Fibroblast of peridontal ligament (primary cell): Measurements from ENCODE around the gene CHSY3.

ENCODE experiments used
- DNase-seq: peaks from one replicate; pipeline ENCODE4 v3.0.0-alpha.2; 2010; ENCODE audit errors: extremely low read depth

CHSY3 gene

GRCh38 chr5:129904102-129904666, at the start of gene CHSY3:
Gene CHSY3, plus strand, starts transcription at chr5:129904465.
- DNase-seq = peak; percentile 72

DNA sequence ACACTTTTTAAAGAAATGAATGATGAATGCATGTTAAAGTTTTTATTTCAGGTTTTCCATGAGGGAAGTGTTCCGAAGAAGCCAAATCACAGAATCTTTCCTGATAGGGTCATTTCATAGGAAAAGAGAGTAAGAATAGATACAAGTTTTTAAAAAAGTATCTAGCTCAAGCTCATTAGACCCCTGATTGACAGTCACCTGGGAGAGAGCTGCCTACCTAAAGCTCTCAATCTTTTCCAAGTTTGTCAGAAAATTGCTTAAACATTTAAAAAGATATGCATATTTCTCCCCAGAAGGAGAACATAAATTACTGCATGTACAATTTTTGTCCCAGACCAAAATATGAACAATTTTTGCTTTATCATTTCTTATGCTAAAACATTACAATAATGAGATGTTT, 47.9 kb upstream of the CHSY3 start:
- DNase-seq = no peak

DNA sequence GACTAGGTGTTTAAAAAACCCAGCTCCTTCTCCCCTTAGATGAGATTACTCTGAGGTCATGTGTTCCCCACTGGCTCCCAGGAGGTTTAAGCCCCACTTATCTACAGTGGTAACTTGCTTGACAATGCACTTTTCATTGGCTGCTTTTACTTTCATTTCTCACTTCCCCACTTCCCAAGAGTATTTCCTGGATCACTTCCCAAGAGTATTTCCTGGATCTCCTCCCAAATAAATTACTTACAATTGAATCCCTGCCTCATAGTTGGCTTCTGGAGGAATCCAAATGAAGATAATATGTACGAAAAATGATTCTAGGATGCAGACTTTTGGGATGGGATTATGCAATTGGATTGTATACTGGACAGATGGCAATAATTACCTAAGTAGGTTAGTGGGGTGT, 47.1 kb upstream of the CHSY3 start:
- peak; percentile 86 for DNase-seq

DNA sequence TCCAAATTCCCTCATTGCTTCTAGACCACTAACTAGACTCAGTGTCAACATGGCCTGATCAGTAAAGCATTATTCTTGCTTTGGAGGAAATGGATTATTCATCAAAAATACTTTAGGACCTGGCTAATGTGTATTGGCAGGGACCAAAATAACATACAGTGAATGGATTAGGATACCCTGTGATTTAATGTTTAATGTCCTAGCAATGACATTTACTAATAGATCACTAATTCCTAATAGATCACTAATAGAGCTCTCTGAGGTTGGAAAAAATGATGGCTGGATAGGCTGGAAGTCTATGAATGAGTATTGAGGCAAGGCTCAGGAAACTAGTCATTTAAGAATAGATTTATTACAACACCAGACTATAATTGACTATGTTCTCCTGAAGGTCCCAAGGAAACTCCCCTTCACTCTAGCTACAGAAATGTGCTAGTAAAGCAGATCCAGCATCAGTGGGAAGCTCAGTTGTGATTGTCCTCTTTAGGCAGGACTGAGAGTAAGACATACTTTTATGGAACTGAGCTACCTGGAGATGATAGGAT, 46.1 kb upstream of the CHSY3 start:
- DNase-seq = no peak

DNA sequence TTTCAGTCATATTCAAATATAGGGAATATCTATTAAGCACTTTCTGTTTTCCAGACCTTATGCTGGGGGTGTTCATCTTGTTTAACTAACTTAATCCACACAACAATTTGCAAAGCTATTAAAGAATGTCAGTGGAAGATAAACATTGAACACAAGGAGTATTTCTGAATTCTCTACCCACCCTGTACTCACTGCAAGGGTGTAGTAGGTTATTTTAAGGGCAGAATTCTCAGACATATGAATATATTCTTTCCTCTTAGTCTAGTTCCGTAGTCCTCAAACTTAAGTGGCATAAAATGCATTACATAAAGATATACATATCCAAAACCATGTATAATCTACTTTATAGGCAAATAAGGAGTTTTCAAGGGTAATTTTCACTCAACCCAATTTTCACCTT, 19.9 kb upstream of the CHSY3 start:
- no peak for DNase-seq

GRCh38 chr5:129899454-129899853, 4.8 kb upstream of the CHSY3 start:
- DNase-seq = peak; percentile 72

DNA sequence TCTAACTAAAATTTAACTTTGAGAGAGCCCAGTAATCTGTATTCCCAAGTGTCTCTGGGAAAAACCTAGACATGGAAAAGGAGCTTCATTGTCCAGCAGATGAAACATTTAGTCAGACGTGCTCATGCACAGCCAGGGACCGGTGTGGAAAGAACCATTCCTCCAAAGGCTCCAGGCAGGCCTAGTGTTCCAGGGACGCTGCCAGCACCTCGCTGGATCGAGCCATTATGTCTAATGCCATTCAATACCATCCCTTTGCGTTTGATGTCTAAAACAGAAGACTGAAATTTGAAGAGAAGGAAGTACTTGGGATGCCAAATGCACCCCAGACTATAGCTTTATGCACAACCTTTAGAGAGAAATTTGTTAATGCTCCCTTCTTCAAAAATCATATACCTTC, 1.4 kb upstream of the CHSY3 start:
- DNase-seq = no peak

DNA sequence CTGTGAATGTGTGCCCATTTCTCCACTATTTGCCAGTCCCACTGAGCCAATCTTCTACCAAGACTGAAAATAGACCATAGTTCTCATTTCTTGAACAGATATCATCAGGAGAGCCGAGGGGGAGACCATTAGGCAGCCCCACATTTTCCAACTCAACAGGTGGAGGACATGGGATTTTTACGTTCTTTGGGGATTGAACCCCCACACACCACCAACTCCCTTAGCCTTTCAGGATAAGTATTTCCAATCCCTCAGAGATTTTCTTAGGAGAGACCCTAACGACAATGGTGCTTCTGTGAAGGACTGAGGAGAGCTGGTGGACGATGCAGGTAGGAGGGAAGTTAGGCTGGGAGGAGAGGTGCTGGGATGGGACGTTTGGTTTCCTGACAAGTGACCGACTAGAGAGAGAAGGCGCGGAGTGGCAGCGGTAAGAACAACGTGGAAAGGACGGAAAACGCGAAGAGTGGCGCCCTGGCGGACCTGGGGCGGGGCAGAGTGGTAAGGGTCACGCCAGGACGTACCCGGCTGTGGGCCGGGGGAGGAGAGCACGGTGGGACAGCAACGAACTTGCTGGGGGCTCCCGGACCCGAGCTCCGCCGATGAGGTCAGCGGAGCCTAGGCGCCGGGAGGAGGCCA, 681 bp upstream of the CHSY3 start:
- no peak for DNase-seq

DNA sequence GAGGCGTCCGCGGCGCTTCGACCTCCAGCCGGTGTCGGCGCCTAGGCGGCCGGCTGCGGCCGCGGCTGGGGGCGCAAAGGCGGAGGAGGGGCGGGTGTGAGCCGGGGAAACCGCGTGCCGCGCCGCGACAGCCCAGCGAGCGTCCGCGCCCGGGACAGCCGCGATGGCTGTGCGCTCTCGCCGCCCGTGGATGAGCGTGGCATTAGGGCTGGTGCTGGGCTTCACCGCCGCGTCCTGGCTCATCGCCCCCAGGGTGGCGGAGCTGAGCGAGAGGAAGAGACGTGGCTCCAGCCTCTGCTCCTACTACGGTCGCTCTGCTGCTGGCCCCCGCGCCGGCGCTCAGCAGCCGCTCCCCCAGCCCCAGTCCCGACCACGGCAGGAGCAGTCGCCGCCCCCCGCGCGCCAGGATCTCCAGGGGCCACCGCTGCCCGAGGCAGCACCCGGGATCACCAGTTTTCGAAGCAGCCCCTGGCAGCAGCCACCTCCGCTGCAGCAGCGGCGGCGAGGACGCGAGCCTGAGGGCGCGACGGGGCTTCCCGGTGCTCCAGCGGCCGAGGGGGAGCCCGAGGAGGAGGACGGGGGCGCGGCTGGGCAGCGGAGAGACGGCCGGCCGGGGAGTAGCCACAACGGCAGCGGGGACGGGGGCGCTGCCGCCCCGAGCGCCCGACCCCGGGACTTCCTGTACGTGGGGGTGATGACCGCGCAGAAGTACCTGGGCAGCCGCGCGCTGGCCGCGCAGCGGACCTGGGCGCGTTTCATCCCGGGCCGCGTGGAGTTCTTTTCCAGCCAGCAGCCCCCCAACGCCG, 605 bp downstream of the CHSY3 start:
- DNase-seq = peak; percentile 6

GRCh38 chr5:129905473-129906176, 1.4 kb downstream of the CHSY3 start:
- DNase-seq = peak; percentile 27

GRCh38 chr5:129906177-129906887, 2.1 kb downstream of the CHSY3 start:
- DNase-seq = peak; percentile 80

DNA sequence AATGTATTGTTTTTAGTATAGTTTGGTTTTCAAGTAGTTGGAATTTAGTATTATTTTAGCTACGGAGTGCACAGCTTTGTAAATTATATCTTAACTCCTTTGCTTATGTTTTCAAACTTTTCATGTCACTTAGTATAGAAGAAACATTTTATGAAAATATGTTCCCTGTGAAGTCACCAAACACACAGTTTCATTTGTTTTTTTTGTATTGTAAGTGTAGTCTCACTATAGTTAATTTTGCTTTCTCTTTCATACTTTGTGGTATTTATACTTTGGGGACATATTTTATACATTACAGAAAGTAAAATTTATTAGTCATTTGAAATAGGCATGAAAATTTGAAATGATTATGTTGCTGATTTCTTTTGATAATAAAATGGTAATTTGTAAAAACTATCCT, 5.0 kb downstream of the CHSY3 start:
- DNase-seq = no peak

DNA sequence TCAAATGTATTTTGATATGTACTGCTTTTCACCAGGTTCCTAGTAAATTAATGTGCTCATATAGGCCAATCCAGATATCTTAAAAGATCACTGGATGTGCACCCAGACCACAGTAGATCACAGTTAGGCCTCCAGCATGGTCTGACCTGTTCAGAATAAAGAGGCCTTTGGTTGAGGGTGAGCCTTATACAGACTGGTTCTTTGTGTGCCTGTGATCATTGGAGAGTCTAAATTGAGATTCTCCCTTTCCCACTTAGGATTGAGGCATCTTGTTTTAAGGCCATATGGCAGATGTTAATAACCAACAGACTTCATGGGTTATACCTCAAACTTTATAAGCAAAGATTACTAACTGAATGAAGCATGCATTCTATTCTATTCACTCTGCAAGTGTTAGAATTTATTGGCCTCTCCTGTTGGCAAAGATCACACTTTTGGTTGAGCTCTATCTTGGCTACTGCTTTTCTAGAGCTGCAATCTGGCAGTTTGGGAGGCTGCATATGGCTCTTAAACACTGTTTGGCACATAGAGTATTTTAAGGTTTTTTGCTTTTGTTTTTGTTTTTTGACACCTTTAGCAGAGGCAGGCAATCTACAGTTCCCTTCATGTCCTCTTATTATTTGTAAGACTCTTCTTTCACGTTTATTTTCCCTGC, 8.5 kb downstream of the CHSY3 start:
- peak; percentile 25 for DNase-seq

GRCh38 chr5:129915415-129915814, 11.2 kb downstream of the CHSY3 start:
- DNase-seq = no peak

GRCh38 chr5:129917224-129917623, 13.0 kb downstream of the CHSY3 start:
- DNase-seq = peak; percentile 12

GRCh38 chr5:129921204-129921603, 16.9 kb downstream of the CHSY3 start:
- no peak for DNase-seq

GRCh38 chr5:129930221-129930620, 26.0 kb downstream of the CHSY3 start:
- DNase-seq = no peak

DNA sequence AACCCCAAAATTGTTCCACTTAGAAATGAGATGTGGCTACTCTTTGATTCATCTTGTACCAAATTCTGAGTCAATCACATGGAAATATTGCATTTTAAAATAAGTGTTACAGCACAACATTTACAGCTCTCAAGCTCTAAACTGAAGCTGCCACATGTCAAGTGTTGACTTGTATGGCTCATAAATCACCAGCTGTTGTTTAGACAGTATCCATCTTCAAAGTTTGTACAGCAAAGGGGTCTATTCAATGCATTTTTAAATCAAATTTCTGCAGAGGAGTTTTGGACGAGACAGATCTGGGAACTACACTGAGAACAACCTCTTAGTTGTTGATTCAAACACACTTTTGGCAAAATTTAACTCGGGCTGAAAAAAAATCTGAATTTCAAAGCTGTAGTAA, 31.4 kb downstream of the CHSY3 start:
- no peak for DNase-seq

DNA sequence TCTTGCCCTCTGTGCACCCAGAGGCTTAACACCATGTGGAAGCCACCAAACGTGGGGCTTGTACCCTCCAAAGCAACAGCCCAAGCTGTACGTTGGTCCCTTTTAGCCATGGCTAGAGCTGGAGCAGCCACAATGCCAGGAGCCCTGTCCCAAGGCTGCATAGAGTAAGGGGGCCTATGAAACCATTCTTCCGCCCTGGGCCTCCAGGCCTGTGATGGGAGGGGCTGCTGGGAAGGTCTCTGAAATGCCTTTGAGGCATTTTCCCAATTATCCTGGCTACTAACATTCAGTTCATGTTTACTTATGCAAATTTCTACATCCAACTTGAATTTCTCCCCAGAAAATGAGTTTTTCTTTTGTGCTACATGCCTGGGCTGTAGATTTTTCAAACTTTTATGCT, 33.8 kb downstream of the CHSY3 start:
- DNase-seq = no peak

- DNase-seq = no peak
Measured at GRCh38 chr5:129943936-129944335, 39.7 kb downstream of the CHSY3 start.

DNA sequence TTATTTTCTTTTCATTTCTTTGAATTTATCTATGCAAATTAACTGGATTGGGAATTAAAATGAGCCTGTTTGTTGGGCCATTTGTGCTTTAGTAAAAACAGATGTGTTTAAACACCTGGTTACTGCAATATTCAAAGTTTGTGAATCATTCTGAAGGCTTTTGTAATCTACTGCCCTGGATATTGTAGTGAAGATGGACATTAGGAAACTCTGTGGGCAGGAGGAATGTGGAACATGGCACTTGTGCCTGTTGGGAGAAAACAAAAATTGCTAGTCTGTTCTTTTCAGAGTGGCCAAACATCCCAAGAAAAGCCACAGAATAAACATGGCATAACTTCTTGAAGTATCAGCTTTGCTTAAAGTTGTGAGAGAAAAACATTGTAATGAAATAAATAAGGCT, 40.8 kb downstream of the CHSY3 start:
- peak; percentile 92 for DNase-seq
